Measurements from ENCODE around the gene SAA2. TPM values are rescaled to one million over a fixed set of nuclear protein-coding genes. Genes with fewer than 3 reads are reported as not detected.

The SAA2 gene
- total and polyA plus RNA-seq, 5 donors = 0.59 to 14.9 (median 3.2) TPM; not detected in 1

Other genes with a start within 250 kb of the SAA2 start
- gene SERGEF, start 235.6 kb downstream of the SAA2 start, total RNA-seq = 10 to 100 TPM; 30.8 to 41.0 (median 31.3) TPM
- 44.7 TPM for gene SERGEF, start 235.6 kb downstream of the SAA2 start, polyA plus RNA-seq
- under 1 TPM; 0.15 to 0.31 (median 0.25) TPM for gene TPH1, start 202.4 kb downstream of the SAA2 start, total RNA-seq
- 0.11 TPM for gene TPH1, start 202.4 kb downstream of the SAA2 start, polyA plus RNA-seq
- 10 to 100 TPM in 1 of 4 donors, 1 to 10 TPM in 3; 5.9 to 10.4 (median 9.1) TPM for gene SAAL1, start 142.6 kb downstream of the SAA2 start, total RNA-seq
- gene SAAL1, start 142.6 kb downstream of the SAA2 start, polyA plus RNA-seq = 8.7 TPM
- not detected for gene MRGPRX3, start 116.1 kb downstream of the SAA2 start, total RNA-seq
- not detected for gene MRGPRX3, start 116.1 kb downstream of the SAA2 start, polyA plus RNA-seq
- not detected for gene MRGPRX4, start 75.8 kb downstream of the SAA2 start, total RNA-seq
- gene MRGPRX4, start 75.8 kb downstream of the SAA2 start, polyA plus RNA-seq = not detected
- gene SAA4, start 11.9 kb downstream of the SAA2 start, total RNA-seq = not detected
- gene SAA4, start 11.9 kb downstream of the SAA2 start, polyA plus RNA-seq = not detected
- gene SAA1, start 17.6 kb upstream of the SAA2 start, total RNA-seq = 10 to 100 TPM in 1 of 4 donors, 1 to 10 TPM in 2, not detected in 1; 2.2 to 24.8 (median 2.4) TPM
- gene SAA1, start 17.6 kb upstream of the SAA2 start, polyA plus RNA-seq = 106 TPM
- gene HPS5, start 73.5 kb upstream of the SAA2 start, total RNA-seq = 10 to 100 TPM; 12.3 to 13.7 (median 12.6) TPM
- gene HPS5, start 73.5 kb upstream of the SAA2 start, polyA plus RNA-seq = 6.7 TPM
- gene GTF2H1, start 73.9 kb upstream of the SAA2 start, total RNA-seq = 10 to 100 TPM; 23.9 to 26.3 (median 24.5) TPM
- 14.4 TPM for gene GTF2H1, start 73.9 kb upstream of the SAA2 start, polyA plus RNA-seq
- 100 to 1,000 TPM; 224 to 399 (median 321) TPM for gene LDHA, start 145.9 kb upstream of the SAA2 start, total RNA-seq
- 329 TPM for gene LDHA, start 145.9 kb upstream of the SAA2 start, polyA plus RNA-seq
- gene LDHC, start 163.7 kb upstream of the SAA2 start, total RNA-seq = 1 to 10 TPM in 1 of 4 donors, not detected in 3; 2.7 TPM
- 2.7 TPM for gene LDHC, start 163.7 kb upstream of the SAA2 start, polyA plus RNA-seq
- under 1 TPM in 1 of 4 donors, not detected in 3; 0.20 TPM for gene LDHAL6A, start 207.2 kb upstream of the SAA2 start, total RNA-seq
- gene LDHAL6A, start 207.2 kb upstream of the SAA2 start, polyA plus RNA-seq = 0.16 TPM